ENCODE measurements around the gene MAB21L3. TPM values are rescaled to one million over a fixed set of nuclear protein-coding genes. Genes with fewer than 3 reads are reported as not detected.
A peak's percentile ranks its signal among the peaks of the same experiment; 100 is the strongest.

MAB21L3 gene
- total and polyA plus RNA-seq, 2 of the 13 experiments (the other 11 are each of a cell fraction or from before 2014, with no cell fraction given): 0.55 to 4.1 TPM

DNA sequence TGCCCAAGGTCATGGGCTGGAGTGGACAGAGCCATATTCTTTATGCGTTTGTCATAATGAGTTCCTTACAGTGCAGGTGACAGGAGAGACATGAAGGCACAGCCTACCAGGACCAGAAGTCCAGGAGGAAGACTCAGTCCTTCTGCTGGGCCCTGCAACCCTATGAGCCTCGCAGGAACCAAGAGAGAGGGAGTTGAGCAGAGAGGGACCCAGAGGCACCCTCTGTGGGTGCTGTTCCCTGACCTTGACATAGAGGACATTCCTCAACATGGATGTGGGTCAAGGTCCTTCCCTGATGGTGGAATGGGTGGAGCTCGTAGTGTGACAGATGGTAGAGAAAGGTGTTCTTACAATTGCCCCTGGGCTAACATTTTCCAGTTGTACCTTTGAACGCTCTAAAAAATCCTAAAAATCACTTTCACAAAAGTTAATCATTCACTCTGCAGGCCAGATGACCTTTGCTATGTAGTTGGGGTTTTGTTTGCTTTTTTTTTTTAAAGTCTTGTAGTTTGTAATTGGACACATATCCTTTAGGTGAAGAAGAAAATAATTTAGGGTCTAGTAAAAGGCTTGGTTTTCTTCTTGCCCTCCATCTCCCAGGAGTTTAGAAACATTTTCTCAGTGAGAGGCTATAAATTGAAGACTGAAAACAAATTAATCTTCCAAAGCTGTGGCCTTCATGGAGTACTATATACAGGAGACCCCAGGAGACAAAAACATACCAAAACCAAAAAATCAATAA is 41.9 kb downstream of the MAB21L3 start (continued):
- TF ChIP-seq ZNF20 (CRISPR knock-in tag; IDR thresholded peaks at IDR 0.05) (no peak), ZNF839 (CRISPR knock-in tag; IDR thresholded peaks at IDR 0.05; ENCODE audit: borderline replicate concordance) (no peak), FOXC1 (CRISPR knock-in tag; IDR thresholded peaks at IDR 0.05; ENCODE audit: borderline replicate concordance) (no peak), KLF16 (CRISPR knock-in tag; IDR thresholded peaks at IDR 0.05) (peak in 1 of 2 experiments; percentile 73; a peak in 1 of 4 replicates), BCL6 (CRISPR knock-in tag; IDR thresholded peaks at IDR 0.05) (peak; percentile 98), ZNF292 (CRISPR knock-in tag; IDR thresholded peaks at IDR 0.05; ENCODE audit: borderline replicate concordance, low read depth) (peak; percentile 76; the same call in 1 of the 2 replicates), ZNF614 (CRISPR knock-in tag; IDR thresholded peaks at IDR 0.05; ENCODE audit: borderline replicate concordance) (0 out of 2 replicates have a peak, but pooled peaks have one; percentile 65), NFE2 (CRISPR knock-in tag; IDR thresholded peaks at IDR 0.05) (no peak), GTF2F1 (IDR thresholded peaks at IDR 0.05; ENCODE audit: low read length) (no peak), TBL1XR1 (IDR thresholded peaks at IDR 0.05; ENCODE audit: borderline replicate concordance, low read length, partially characterized antibody) (peak; percentile 73), PLRG1 (conservative IDR thresholded peaks at IDR 0.05) (no peak), JUNB (CRISPR knock-in tag; IDR thresholded peaks at IDR 0.05; ENCODE audit: borderline replicate concordance) (no peak), ZNF550 (CRISPR knock-in tag; IDR thresholded peaks at IDR 0.05; ENCODE audit: borderline replicate concordance) (no peak), ZNF501 (CRISPR knock-in tag; IDR thresholded peaks at IDR 0.05) (no peak), STAG1 (CRISPR knock-in tag; IDR thresholded peaks at IDR 0.05) (peak; percentile 47), ZNF703 (CRISPR knock-in tag; IDR thresholded peaks at IDR 0.05; ENCODE audit: borderline replicate concordance) (no peak), DPF2 (CRISPR knock-in tag; IDR thresholded peaks at IDR 0.05; ENCODE audit: borderline replicate concordance, low read depth) (0 out of 2 replicates have a peak, but pooled peaks have one; percentile 68), FOXP1 (IDR thresholded peaks at IDR 0.05) (no peak), FOXP1 (CRISPR knock-in tag; IDR thresholded peaks at IDR 0.05) (peak; percentile 72)
- TF ChIP-seq, protein P1, sequence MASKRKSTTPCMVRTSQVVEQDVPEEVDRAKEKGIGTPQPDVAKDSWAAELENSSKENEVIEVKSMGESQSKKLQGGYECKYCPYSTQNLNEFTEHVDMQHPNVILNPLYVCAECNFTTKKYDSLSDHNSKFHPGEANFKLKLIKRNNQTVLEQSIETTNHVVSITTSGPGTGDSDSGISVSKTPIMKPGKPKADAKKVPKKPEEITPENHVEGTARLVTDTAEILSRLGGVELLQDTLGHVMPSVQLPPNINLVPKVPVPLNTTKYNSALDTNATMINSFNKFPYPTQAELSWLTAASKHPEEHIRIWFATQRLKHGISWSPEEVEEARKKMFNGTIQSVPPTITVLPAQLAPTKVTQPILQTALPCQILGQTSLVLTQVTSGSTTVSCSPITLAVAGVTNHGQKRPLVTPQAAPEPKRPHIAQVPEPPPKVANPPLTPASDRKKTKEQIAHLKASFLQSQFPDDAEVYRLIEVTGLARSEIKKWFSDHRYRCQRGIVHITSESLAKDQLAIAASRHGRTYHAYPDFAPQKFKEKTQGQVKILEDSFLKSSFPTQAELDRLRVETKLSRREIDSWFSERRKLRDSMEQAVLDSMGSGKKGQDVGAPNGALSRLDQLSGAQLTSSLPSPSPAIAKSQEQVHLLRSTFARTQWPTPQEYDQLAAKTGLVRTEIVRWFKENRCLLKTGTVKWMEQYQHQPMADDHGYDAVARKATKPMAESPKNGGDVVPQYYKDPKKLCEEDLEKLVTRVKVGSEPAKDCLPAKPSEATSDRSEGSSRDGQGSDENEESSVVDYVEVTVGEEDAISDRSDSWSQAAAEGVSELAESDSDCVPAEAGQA (IDR thresholded peaks at IDR 0.05; ENCODE audit: low read depth): 0 out of 2 replicates have a peak, but pooled peaks have one; percentile 46
- TF ChIP-seq, protein P1 (CRISPR knock-in tag; IDR thresholded peaks at IDR 0.05; ENCODE audit: borderline replicate concordance): no peak
- TF ChIP-seq, protein P2, sequence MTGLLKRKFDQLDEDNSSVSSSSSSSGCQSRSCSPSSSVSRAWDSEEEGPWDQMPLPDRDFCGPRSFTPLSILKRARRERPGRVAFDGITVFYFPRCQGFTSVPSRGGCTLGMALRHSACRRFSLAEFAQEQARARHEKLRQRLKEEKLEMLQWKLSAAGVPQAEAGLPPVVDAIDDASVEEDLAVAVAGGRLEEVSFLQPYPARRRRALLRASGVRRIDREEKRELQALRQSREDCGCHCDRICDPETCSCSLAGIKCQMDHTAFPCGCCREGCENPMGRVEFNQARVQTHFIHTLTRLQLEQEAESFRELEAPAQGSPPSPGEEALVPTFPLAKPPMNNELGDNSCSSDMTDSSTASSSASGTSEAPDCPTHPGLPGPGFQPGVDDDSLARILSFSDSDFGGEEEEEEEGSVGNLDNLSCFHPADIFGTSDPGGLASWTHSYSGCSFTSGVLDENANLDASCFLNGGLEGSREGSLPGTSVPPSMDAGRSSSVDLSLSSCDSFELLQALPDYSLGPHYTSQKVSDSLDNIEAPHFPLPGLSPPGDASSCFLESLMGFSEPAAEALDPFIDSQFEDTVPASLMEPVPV (CRISPR knock-in tag; IDR thresholded peaks at IDR 0.05): no peak
- TF ChIP-seq, protein P3, sequence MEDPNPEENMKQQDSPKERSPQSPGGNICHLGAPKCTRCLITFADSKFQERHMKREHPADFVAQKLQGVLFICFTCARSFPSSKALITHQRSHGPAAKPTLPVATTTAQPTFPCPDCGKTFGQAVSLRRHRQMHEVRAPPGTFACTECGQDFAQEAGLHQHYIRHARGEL (CRISPR knock-in tag; IDR thresholded peaks at IDR 0.05): no peak
